GM23338 (cell line): ENCODE measurements around the gene RANGRF. TPM values are rescaled to one million over a fixed set of nuclear protein-coding genes. Genes with fewer than 3 reads are reported as not detected.

Experiments used
- ATAC-seq: fragments of 200-7000 bp; cut with Tn5 transposase; 3 replicates; pipeline ENCODE4 v1.9.1; 2020
- DNase-seq: peaks from one replicate; pipeline ENCODE4 v3.0.0-alpha.2; 2015; ENCODE audit warnings: low spot score
- H2AFZ ChIP-seq: fragments of 200-600 bp; sonication (generic); 2 replicates; pipeline ENCODE4 v1.8.0; 2016; ENCODE audit warnings: antibody characterized with exemption, mild to moderate bottlenecking, moderate library complexity
- H3F3A ChIP-seq: fragments of 200-600 bp; sonication (generic); replicated peaks from 2 replicates; pipeline ENCODE4 v1.8.0; 2017; ENCODE audit warnings: antibody characterized with exemption, mixed run types, low read depth
- H3K27ac ChIP-seq: fragments of 200-600 bp; sonication (generic); 2 replicates; pipeline ENCODE4 v1.6.1; 2016; ENCODE audit warnings: low read depth
- H3K27me3 ChIP-seq: fragments of 200-600 bp; sonication (generic); 2 replicates; pipeline ENCODE4 v1.8.0; 2016; ENCODE audit warnings: mild to moderate bottlenecking, mixed run types, moderate library complexity; ENCODE audit not compliant: insufficient read depth
- H3K36me3 ChIP-seq: fragments of 200-600 bp; sonication (generic); 2 replicates; pipeline ENCODE4 v1.8.0; 2016; ENCODE audit warnings: mild to moderate bottlenecking; ENCODE audit not compliant: insufficient read depth
- H3K4me1 ChIP-seq: fragments of 200-600 bp; sonication (generic); 2 replicates; pipeline ENCODE4 v1.8.0; 2016; ENCODE audit warnings: mild to moderate bottlenecking, moderate library complexity; ENCODE audit not compliant: insufficient read depth
- H3K4me2 ChIP-seq: fragments of 200-600 bp; sonication (generic); 2 replicates; pipeline ENCODE4 v1.7.1; 2017; ENCODE audit warnings: mixed run types
- H3K4me3 ChIP-seq: fragments of 200-600 bp; sonication (generic); 2 replicates; pipeline ENCODE4 v1.6.1; 2016; ENCODE audit warnings: mixed run types
- H3K79me2 ChIP-seq: fragments of 200-600 bp; sonication (generic); replicated peaks from 2 replicates; pipeline ENCODE4 v1.8.0; 2017; ENCODE audit warnings: mild to moderate bottlenecking; ENCODE audit not compliant: insufficient read depth
- H3K9me2 ChIP-seq: fragments of 200-600 bp; sonication (generic); 2 replicates; pipeline ENCODE4 v1.8.0; 2017; ENCODE audit not compliant: insufficient read depth
- H4K20me1 ChIP-seq: fragments of 200-600 bp; sonication (generic); replicated peaks from 2 replicates; pipeline ENCODE4 v1.8.0; 2017; ENCODE audit warnings: mild to moderate bottlenecking; ENCODE audit not compliant: insufficient read depth
- H3K27ac Mint-ChIP-seq: 2 replicates; pipeline ENCODE4 v1.8.0; 2020; ENCODE audit warnings: inconsistent platforms, mild to moderate bottlenecking, moderate library complexity, mixed read lengths
- H3K27me3 Mint-ChIP-seq: 3 replicates; pipeline ENCODE4 v1.8.0; 2022; ENCODE audit warnings: low read depth, mild to moderate bottlenecking, moderate library complexity, mixed read lengths, inconsistent platforms; ENCODE audit not compliant: insufficient read depth, poor library complexity
- H3K36me3 Mint-ChIP-seq: 3 replicates; pipeline ENCODE4 v1.8.0; 2021; ENCODE audit warnings: low read depth, mild to moderate bottlenecking, inconsistent platforms, moderate library complexity, mixed read lengths
- H3K4me1 Mint-ChIP-seq: 3 replicates; pipeline ENCODE4 v1.8.0; 2020; ENCODE audit warnings: mild to moderate bottlenecking, inconsistent platforms, mixed read lengths
- H3K4me3 Mint-ChIP-seq: 3 replicates; pipeline ENCODE4 v1.8.0; 2021; ENCODE audit warnings: moderate library complexity, mild to moderate bottlenecking, inconsistent platforms, mixed read lengths
- H3K9me3 Mint-ChIP-seq: 3 replicates; pipeline ENCODE4 v1.8.0; 2020; ENCODE audit warnings: moderate library complexity, mild to moderate bottlenecking, inconsistent platforms, mixed read lengths
- CREB1 ChIP-seq: fragments of 250-450 bp; sonication (Bioruptor Pico); IDR thresholded peaks from 2 replicates; pipeline ENCODE4 v1.5.0; 2020; ENCODE audit warnings: low read depth, mild to moderate bottlenecking, moderate library complexity
- ETS1 ChIP-seq: IDR thresholded peaks from 2 replicates; pipeline ENCODE4 v1.6.1; 2016; ENCODE audit warnings: antibody characterized with exemption
- EZH2 ChIP-seq: fragments of 200-600 bp; sonication (generic); IDR thresholded peaks from one replicate; pipeline ENCODE4 v1.8.0; 2017; ENCODE audit warnings: antibody characterized with exemption, mild to moderate bottlenecking, low read depth; ENCODE audit not compliant: unreplicated experiment
- EZH2phosphoT487 ChIP-seq: fragments of 200-600 bp; sonication (generic); IDR thresholded peaks from one replicate; pipeline ENCODE4 v1.8.1; 2018; ENCODE audit warnings: antibody characterized with exemption; ENCODE audit not compliant: unreplicated experiment
- JUNB ChIP-seq: IDR thresholded peaks from one replicate; pipeline ENCODE4 v1.6.1; 2016; ENCODE audit warnings: antibody characterized with exemption; ENCODE audit not compliant: unreplicated experiment
- NANOG ChIP-seq: IDR thresholded peaks from 2 replicates; pipeline ENCODE4 v1.6.1; 2016; ENCODE audit warnings: antibody characterized with exemption, borderline replicate concordance
- POLR2AphosphoS5 ChIP-seq: IDR thresholded peaks from 2 replicates; pipeline ENCODE4 v1.6.1; 2016; ENCODE audit warnings: antibody characterized with exemption, low read depth
- STAT1 ChIP-seq: IDR thresholded peaks from one replicate; pipeline ENCODE4 v1.6.1; 2016; ENCODE audit warnings: antibody characterized with exemption; ENCODE audit not compliant: unreplicated experiment
- ZNF114 ChIP-seq: fragments of 250-450 bp; sonication (Bioruptor Pico); IDR thresholded peaks from 2 replicates; pipeline ENCODE4 v1.5.0; 2020; ENCODE audit warnings: mild to moderate bottlenecking, moderate library complexity
- ZNF331 ChIP-seq: fragments of 250-450 bp; sonication (Bioruptor Pico); IDR thresholded peaks from 2 replicates; pipeline ENCODE4 v1.5.0; 2020; ENCODE audit warnings: low read depth, mild to moderate bottlenecking, moderate library complexity
- ZNF462 ChIP-seq: fragments of 250-450 bp; sonication (Bioruptor Pico); IDR thresholded peaks from 2 replicates; pipeline ENCODE4 v1.5.0; 2020; ENCODE audit warnings: mild to moderate bottlenecking, moderate library complexity
- polyA plus RNA-seq: library from polyadenylated mRNA; unstranded; fragments of >200 nt; fragmentation: Nextera tagmentation; extraction: Ambion mirVana; gene quantifications from 2 replicates; pipeline ENCODE4 v1.2.1, GENCODE V29; 2016
- total RNA-seq: library from RNA; depleted of rRNA; stranded (reverse); fragments of >200 nt; shearing (Covaris generic); gene quantifications from 2 replicates; pipeline ENCODE4 v1.2.3, GENCODE V29; 2014

The RANGRF gene
- total and polyA plus RNA-seq, 2 experiments from 2014 or later, result 11.2 to 52.4 TPM

DNA sequence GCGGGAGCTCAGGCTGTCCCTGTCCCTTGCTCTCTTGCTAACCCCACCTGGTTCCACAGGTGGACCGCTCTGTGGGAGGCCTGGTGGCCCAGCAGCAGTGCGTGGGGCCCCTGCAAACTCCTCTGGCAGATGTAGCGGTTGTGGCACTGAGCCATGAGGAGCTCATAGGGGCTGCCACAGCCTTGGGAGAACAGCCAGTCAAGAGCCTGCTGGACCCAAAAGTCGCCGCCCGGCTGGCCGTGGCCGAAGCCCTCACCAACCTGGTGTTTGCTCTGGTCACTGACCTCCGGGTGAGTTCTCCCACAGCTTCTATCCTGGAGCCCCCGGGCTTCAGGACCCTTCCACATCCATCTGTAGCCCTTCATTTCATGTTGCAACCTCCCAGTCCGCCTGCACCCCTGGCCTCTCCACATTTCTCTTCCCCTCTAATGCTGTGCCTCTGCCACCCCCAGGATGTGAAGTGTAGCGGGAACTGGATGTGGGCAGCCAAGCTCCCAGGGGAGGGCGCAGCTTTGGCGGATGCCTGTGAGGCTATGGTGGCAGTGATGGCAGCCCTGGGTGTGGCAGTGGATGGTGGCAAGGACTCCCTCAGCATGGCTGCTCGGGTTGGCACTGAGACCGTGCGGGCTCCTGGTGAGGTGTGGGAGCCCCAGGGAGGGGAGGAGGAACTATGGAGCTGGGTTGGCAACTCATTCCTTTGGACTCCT is 23.5 kb upstream of the RANGRF start:
- no peaks in the 10 kb centered on the region for H3K79me2 ChIP-seq
- TF ChIP-seq EZH2 (no peak), ZNF462 (CRISPR knock-in tag) (no peak)
- no peaks in the 10 kb centered on the region for H3K4me1 Mint-ChIP-seq
- no peak overlapping the region for H3K4me2 ChIP-seq
- H3K27me3 ChIP-seq, result no peaks in the 10 kb centered on the region
- no peak overlapping the region for H3K27ac ChIP-seq
- H3K4me3 Mint-ChIP-seq, result no peak overlapping the region
- ATAC-seq, result no peak
- peaks cover 22% of the 10 kb centered on the region for H4K20me1 ChIP-seq
- peaks cover 94% of the 10 kb centered on the region for H3K36me3 Mint-ChIP-seq
- peaks cover 64% of the 10 kb centered on the region for H3K36me3 ChIP-seq
- peaks cover 3% of the 10 kb centered on the region; the same call in 1 of the 3 replicates for H3K9me3 Mint-ChIP-seq
- no peak overlapping the region for H2AFZ ChIP-seq
- no peak overlapping the region for H3K27ac Mint-ChIP-seq
- no peaks in the 10 kb centered on the region for H3K9me2 ChIP-seq
- H3K4me1 ChIP-seq, result no peaks in the 10 kb centered on the region
- H3F3A ChIP-seq, result 0 out of 2 replicates have a peak, but pooled peaks cover 6% of the 10 kb centered on the region
- H3K27me3 Mint-ChIP-seq, result peaks cover 3% of the 10 kb centered on the region
- no peak for DNase-seq
- H3K4me3 ChIP-seq, result no peak overlapping the region

DNA sequence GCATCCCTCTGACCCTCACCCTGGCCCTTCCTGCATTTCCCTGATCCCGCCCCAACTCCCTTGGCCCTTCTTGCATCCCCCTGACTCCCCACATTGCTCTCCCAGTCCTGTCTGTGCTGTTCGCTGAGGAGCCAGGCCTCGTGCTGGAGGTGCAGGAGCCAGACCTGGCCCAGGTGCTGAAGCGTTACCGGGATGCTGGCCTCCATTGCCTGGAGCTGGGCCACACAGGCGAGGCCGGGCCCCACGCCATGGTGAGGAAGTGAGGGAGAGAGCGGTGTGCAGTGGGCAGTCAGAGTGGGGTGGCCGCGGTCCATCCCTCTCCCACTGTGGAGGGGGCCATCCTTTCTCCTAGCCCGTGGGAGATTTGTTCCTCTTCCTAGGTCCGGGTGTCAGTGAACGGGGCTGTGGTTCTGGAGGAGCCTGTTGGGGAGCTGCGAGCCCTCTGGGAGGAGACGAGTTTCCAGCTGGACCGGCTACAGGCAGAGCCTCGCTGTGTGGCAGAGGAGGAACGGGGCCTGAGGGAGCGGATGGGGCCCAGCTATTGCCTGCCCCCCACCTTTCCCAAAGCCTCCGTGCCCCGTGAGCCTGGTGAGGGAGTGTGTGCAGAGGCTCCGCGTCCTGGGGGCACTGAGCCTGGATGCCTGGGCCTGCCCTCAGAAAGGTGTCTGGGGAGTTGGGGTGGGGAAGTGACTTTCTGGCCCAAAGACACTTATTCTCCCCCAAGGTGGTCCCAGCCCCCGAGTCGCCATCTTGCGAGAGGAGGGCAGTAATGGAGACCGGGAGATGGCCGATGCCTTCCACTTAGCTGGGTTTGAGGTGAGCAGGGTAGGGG is 21.6 kb upstream of the RANGRF start:
- H2AFZ ChIP-seq, result no peak overlapping the region
- Mint-ChIP-seq H3K27ac (no peak overlapping the region), H3K4me1 (no peaks in the 10 kb centered on the region), H3K4me3 (no peak overlapping the region), H3K9me3 (no peaks in the 10 kb centered on the region; the same call in 2 of the 3 replicates), H3K27me3 (peaks cover 3% of the 10 kb centered on the region), H3K36me3 (peaks cover 91% of the 10 kb centered on the region)
- no peaks in the 10 kb centered on the region for H3K79me2 ChIP-seq
- H3K27me3 ChIP-seq, result no peaks in the 10 kb centered on the region
- H3K4me2 ChIP-seq, result no peak overlapping the region
- H3K4me3 ChIP-seq, result no peak overlapping the region
- H3K4me1 ChIP-seq, result no peaks in the 10 kb centered on the region
- ATAC-seq (no peak), DNase-seq (no peak)
- H3K27ac ChIP-seq, result no peak overlapping the region
- 0 out of 2 replicates have a peak, but pooled peaks cover 5% of the 10 kb centered on the region for H3F3A ChIP-seq
- H4K20me1 ChIP-seq, result peaks cover 17% of the 10 kb centered on the region
- peaks cover 53% of the 10 kb centered on the region for H3K36me3 ChIP-seq
- H3K9me2 ChIP-seq, result no peaks in the 10 kb centered on the region
- TF ChIP-seq ZNF331 (CRISPR knock-in tag) (no peak), NANOG (no peak), POLR2AphosphoS5 (no peak), STAT1 (no peak), ZNF114 (CRISPR knock-in tag) (no peak), EZH2phosphoT487 (no peak), JUNB (no peak), ETS1 (no peak), CREB1 (CRISPR knock-in tag) (no peak)
